Gastrocnemius medialis (tissue), 4 donors: ENCODE data around the gene MGAT4C. TPM values are rescaled to one million over a fixed set of nuclear protein-coding genes. Genes with fewer than 3 reads are reported as not detected.

ENCODE experiments used
- ATAC-seq, 2 donors: fragments of 150-250 bp; one replicate each; pipeline ENCODE4 v1.9.1; 2016
- DNase-seq, 2 donors: peaks; one replicate each; pipeline ENCODE4 v3.0.0-alpha.2; 2019
- H3K27ac ChIP-seq, 4 donors: fragments of 200-600 bp; sonication (generic); 1 replicate in 1 of 4; 2 replicates in 3 of 4; pipeline ENCODE4 v1.5.1; 2016 to 2018; ENCODE audit warnings: mild to moderate bottlenecking in 2 of 4, moderate library complexity in 1 of 4
- H3K27me3 ChIP-seq, 3 donors: fragments of 200-600 bp; sonication (generic) in 2 of 3; 1 replicate in 1 of 3; 2 replicates in 2 of 3; pipeline versions ENCODE4 v1.5.1 to v1.6.0; 2016 to 2019; ENCODE audit warnings: mild to moderate bottlenecking in 1 of 3, moderate library complexity in 1 of 3
- H3K36me3 ChIP-seq, 2 donors: fragments of 200-600 bp; sonication (generic) in 1 of 2; one replicate each; pipeline ENCODE4 v1.5.1; 2017 to 2018
- H3K4me1 ChIP-seq, 2 donors: fragments of 200-600 bp; sonication (generic) in 1 of 2; one replicate each; pipeline ENCODE4 v1.5.1; 2016 to 2017; ENCODE audit warnings: mild to moderate bottlenecking in 2 of 2
- H3K4me3 ChIP-seq, 4 donors: fragments of 200-600 bp; sonication (generic) in 3 of 4; 1 replicate in 1 of 4; 2 replicates in 3 of 4; pipeline ENCODE4 v1.5.1; 2016 to 2019; ENCODE audit warnings: mild to moderate bottlenecking in 2 of 4
- H3K9me3 ChIP-seq, 3 donors: fragments of 200-600 bp; sonication (generic) in 2 of 3; 1 replicate in 1 of 3; 2 replicates in 2 of 3; pipeline ENCODE4 v1.5.1; 2016 to 2019
- POLR2A ChIP-seq, 2 donors: fragments of 450-650 bp; IDR thresholded peaks; one replicate each; pipeline ENCODE4 v1.6.1; 2017; ENCODE audit warnings: antibody characterized with exemption in 2 of 2, mild to moderate bottlenecking in 2 of 2, moderate library complexity in 2 of 2
- in situ Hi-C, 4 donors: fragments of 200-750 bp; cut with MboI; loops; one replicate each; pipeline versions ENCODE4 v1.15.0 to v1.8.0; 2017; ENCODE audit warnings: low sequenced_read_pairs in 4 of 4
- intact Hi-C: fragments of 100-400 bp; cut with DNase I; formaldehyde crosslinking; loops from one replicate; pipeline ENCODE4 v1.15.1; 2023; ENCODE audit warnings: low total_unique reads
- total RNA-seq, 4 donors: library from RNA; depleted of rRNA; stranded (reverse); fragments of >200 nt; gene quantifications; one replicate each; pipeline versions ENCODE4 v1.1.0 to v1.2.3, GENCODE V29; 2016
- TF ChIP-seq, protein P1 (sequence below), 5 experiments: fragments of 450-650 bp in 3 of 5; fragments of 200-600 bp in 2 of 5; sonication (generic) in 2 of 5; IDR thresholded peaks in 4 of 5; conservative IDR thresholded peaks in 1 of 5; 1 replicate in 4 of 5; 2 replicates in 1 of 5; pipeline ENCODE4 v1.5.1; 2016 to 2019; ENCODE audit warnings: antibody characterized with exemption in 5 of 5, mild to moderate bottlenecking in 3 of 5, moderate library complexity in 3 of 5

Gene MGAT4C
- total RNA-seq, 4 donors from 2014 or later = not detected

DNA sequence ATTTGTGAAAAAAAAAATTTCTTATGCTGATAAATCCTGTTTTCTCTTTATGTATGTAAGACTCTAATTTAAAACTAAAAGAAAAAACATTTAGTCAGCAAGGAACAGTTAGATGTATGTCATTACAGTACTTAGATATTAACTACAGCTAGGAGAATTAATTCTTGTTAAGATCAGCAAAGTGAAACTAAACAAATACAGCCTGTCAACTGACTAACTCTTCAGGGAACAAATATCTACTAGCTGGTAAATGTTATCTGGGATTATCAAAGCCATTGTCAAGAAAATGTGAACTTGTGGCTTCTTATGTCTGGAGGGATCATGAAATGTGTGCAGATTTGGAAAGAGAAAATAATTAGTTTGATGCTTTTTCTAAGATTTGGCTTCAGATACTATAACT lies 27.5 kb downstream of the MGAT4C start:
- Histone ChIP-seq H3K4me1 (no peaks in the 10 kb centered on the region), H3K9me3 (no peaks in the 10 kb centered on the region), H3K27ac (no peak overlapping the region), H3K27me3 (no peaks in the 10 kb centered on the region), H3K36me3 (no peaks in the 10 kb centered on the region), H3K4me3 (no peak overlapping the region)
- DNase-seq (no peak), ATAC-seq (no peak)
- in situ Hi-C loops = no loop called here
- TF ChIP-seq, protein P1, sequence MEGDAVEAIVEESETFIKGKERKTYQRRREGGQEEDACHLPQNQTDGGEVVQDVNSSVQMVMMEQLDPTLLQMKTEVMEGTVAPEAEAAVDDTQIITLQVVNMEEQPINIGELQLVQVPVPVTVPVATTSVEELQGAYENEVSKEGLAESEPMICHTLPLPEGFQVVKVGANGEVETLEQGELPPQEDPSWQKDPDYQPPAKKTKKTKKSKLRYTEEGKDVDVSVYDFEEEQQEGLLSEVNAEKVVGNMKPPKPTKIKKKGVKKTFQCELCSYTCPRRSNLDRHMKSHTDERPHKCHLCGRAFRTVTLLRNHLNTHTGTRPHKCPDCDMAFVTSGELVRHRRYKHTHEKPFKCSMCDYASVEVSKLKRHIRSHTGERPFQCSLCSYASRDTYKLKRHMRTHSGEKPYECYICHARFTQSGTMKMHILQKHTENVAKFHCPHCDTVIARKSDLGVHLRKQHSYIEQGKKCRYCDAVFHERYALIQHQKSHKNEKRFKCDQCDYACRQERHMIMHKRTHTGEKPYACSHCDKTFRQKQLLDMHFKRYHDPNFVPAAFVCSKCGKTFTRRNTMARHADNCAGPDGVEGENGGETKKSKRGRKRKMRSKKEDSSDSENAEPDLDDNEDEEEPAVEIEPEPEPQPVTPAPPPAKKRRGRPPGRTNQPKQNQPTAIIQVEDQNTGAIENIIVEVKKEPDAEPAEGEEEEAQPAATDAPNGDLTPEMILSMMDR (IDR thresholded peaks at IDR 0.05 in 4 of 5, conservative IDR thresholded peaks at IDR 0.05 in 1 of 5) = no peak
- no peak for TF ChIP-seq POLR2A (IDR thresholded peaks at IDR 0.05)
- intact Hi-C loops = no loop called here

DNA sequence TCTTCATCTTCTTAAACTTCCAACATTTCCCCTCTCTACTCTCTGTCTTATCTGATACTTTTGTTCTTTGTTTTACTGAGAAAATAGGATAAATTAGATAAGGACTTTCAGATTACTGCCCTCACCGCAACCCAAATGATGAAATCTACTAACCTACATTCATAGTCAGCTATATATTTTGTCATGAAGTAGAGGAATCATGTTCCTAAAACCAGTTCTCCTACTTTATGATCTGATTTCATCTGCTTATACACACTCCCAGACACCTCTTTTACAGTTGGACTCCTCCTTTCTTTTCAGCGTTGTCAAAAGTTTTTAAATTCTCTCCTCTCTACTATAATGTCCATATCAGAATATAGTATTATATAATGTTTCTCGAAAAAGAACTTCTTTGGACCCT lies 29.7 kb downstream of the MGAT4C start:
- Histone ChIP-seq H3K27ac (no peak overlapping the region), H3K4me1 (no peaks in the 10 kb centered on the region), H3K27me3 (no peaks in the 10 kb centered on the region), H3K9me3 (no peaks in the 10 kb centered on the region), H3K36me3 (no peaks in the 10 kb centered on the region), H3K4me3 (no peak overlapping the region)
- TF ChIP-seq, protein P1 (IDR thresholded peaks at IDR 0.05 in 4 of 5, conservative IDR thresholded peaks at IDR 0.05 in 1 of 5) = no peak
- no peak for TF ChIP-seq POLR2A (IDR thresholded peaks at IDR 0.05)
- in situ Hi-C loops = no loop called here
- intact Hi-C loops = no loop called here
- DNase-seq = no peak
- ATAC-seq = no peak

GRCh38 chr12:86216591-86216990 lies 39.6 kb downstream of the MGAT4C start:
- no peak overlapping the region for H3K27ac ChIP-seq
- H3K4me1 ChIP-seq = no peaks in the 10 kb centered on the region
- DNase-seq = no peak
- no peaks in the 10 kb centered on the region for H3K9me3 ChIP-seq
- TF ChIP-seq, protein P1 (IDR thresholded peaks at IDR 0.05 in 4 of 5, conservative IDR thresholded peaks at IDR 0.05 in 1 of 5) = no peak
- TF ChIP-seq POLR2A (IDR thresholded peaks at IDR 0.05) = no peak
- H3K36me3 ChIP-seq = no peaks in the 10 kb centered on the region
- in situ Hi-C loops (no loop called here), intact Hi-C loops (no loop called here)
- ATAC-seq = no peak
- H3K4me3 ChIP-seq = no peak overlapping the region
- H3K27me3 ChIP-seq = no peaks in the 10 kb centered on the region

GRCh38 chr12:86213012-86213411 lies 43.2 kb downstream of the MGAT4C start:
- no peak for TF ChIP-seq POLR2A (IDR thresholded peaks at IDR 0.05)
- TF ChIP-seq, protein P1 (IDR thresholded peaks at IDR 0.05 in 4 of 5, conservative IDR thresholded peaks at IDR 0.05 in 1 of 5) = no peak
- in situ Hi-C loops = no loop called here
- DNase-seq (no peak), ATAC-seq (no peak)
- Histone ChIP-seq H3K36me3 (no peaks in the 10 kb centered on the region), H3K27me3 (no peaks in the 10 kb centered on the region), H3K4me1 (no peaks in the 10 kb centered on the region), H3K4me3 (no peak overlapping the region), H3K27ac (no peak overlapping the region), H3K9me3 (no peaks in the 10 kb centered on the region)
- intact Hi-C loops = no loop called here

- Histone ChIP-seq H3K4me1 (no peaks in the 10 kb centered on the region), H3K36me3 (no peaks in the 10 kb centered on the region), H3K27ac (no peak overlapping the region), H3K9me3 (no peaks in the 10 kb centered on the region), H3K4me3 (no peak overlapping the region), H3K27me3 (no peaks in the 10 kb centered on the region)
- TF ChIP-seq, protein P1 (IDR thresholded peaks at IDR 0.05 in 4 of 5, conservative IDR thresholded peaks at IDR 0.05 in 1 of 5) = no peak
- no peak for TF ChIP-seq POLR2A (IDR thresholded peaks at IDR 0.05)
- ATAC-seq = no peak
- intact Hi-C loops (no loop called here), in situ Hi-C loops (no loop called here)
- DNase-seq = no peak
Measured at GRCh38 chr12:86198696-86199444, 57.3 kb downstream of the MGAT4C start.
